Stomach (tissue), 4 donors: ENCODE results near the gene GOLGA8B.

Source experiments
- CTCF ChIP-seq, 7 experiments: fragments of 450-650 bp in 4 of 7; fragments of 200-600 bp in 3 of 7; sonication (generic) in 3 of 7; IDR thresholded peaks; one replicate each; pipeline ENCODE4 v1.5.1; 2016 to 2019; ENCODE audit warnings: antibody characterized with exemption in 7 of 7, control low read depth in 2 of 7, mild to moderate bottlenecking in 1 of 7
- POLR2A ChIP-seq, 4 donors: fragments of 450-650 bp; IDR thresholded peaks; one replicate each; pipeline ENCODE4 v1.6.1; 2016; ENCODE audit warnings: antibody characterized with exemption in 4 of 4, control low read depth in 2 of 4, mild to moderate bottlenecking in 1 of 4, moderate library complexity in 1 of 4

- no peak for TF ChIP-seq CTCF (IDR thresholded peaks at IDR 0.05)
- no peak for TF ChIP-seq POLR2A (IDR thresholded peaks at IDR 0.05)
These were observed 5.2 kb downstream of the GOLGA8B start for GRCh38 chr15:34578283-34578674.
